ENCODE measurements around the gene OR2V1. TPM values are rescaled to one million over a fixed set of nuclear protein-coding genes. Genes with fewer than 3 reads are reported as not detected.

OR2V1 gene
- total RNA-seq, 1 donor from 2014 or later = not detected

Other genes starting within 250 kb of the OR2V1 start
- gene BTNL8, start 232.0 kb downstream of the OR2V1 start, total RNA-seq = 0.35 TPM in 1 of 2 replicates, not detected in the other
- gene BTNL3, start 142.3 kb downstream of the OR2V1 start, total RNA-seq = not detected in 2 replicates
- gene BTNL9, start 90.9 kb downstream of the OR2V1 start, total RNA-seq = not detected in 2 replicates
- not detected in 2 replicates for gene OR2V2, start 16.4 kb upstream of the OR2V1 start, total RNA-seq
- gene TRIM7, start 74.0 kb upstream of the OR2V1 start, total RNA-seq = 2.8 and 12.7 TPM in 2 replicates
- 12.8 and 13.7 TPM in 2 replicates for gene TRIM41, start 92.1 kb upstream of the OR2V1 start, total RNA-seq
- gene RACK1, start 112.7 kb upstream of the OR2V1 start, total RNA-seq = 2,704 and 4,405 TPM in 2 replicates
- gene TRIM52, start 130.0 kb upstream of the OR2V1 start, total RNA-seq = 1.9 and 13.6 TPM in 2 replicates
- 0.10 TPM in 1 of 2 replicates, not detected in the other for gene OR4F3, start 236.1 kb upstream of the OR2V1 start, total RNA-seq

All from renal cortical epithelial cell (primary cell).